Measurements from ENCODE around the gene HS2ST1.

DNA sequence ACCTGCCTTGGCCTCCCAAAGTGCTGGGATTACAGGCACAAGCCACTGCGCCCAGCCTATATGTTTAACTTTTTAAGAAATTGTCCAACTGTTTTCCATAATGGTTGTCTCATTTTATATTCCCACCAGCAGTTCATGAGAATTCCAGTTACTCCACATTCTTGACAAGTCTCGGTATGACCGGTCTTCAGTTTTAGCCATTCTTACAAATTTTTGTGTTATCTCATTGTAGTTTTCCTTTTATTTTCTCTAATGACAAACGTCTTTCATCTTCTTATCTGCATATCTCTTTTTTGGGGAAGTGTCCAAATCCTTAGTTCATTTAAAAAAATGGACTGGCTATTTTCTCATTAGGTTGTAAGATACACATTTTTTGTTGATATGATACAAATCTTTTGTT is 132.5 kb downstream of the HS2ST1 start:
- TF ChIP-seq ZNF184 (tag by site-specific recombination; IDR thresholded peaks at IDR 0.05) (no peak), ZNF785 (tag by site-specific recombination; IDR thresholded peaks at IDR 0.05) (no peak), ZNF585B (tag by site-specific recombination; IDR thresholded peaks at IDR 0.05) (no peak), ZNF837 (tag by site-specific recombination; IDR thresholded peaks at IDR 0.05) (no peak), ZNF274 (IDR thresholded peaks at IDR 0.05; ENCODE audit: low read length) (no peak), ZNF274 (tag by site-specific recombination; IDR thresholded peaks at IDR 0.05; ENCODE audit: borderline replicate concordance) (no peak), ZFP37 (tag by site-specific recombination; IDR thresholded peaks at IDR 0.05) (no peak), MYNN (tag by site-specific recombination; IDR thresholded peaks at IDR 0.05; ENCODE audit: borderline replicate concordance) (no peak), ZNF311 (tag by site-specific recombination; IDR thresholded peaks at IDR 0.05; ENCODE audit: borderline replicate concordance) (no peak), ZNF843 (tag by site-specific recombination; IDR thresholded peaks at IDR 0.05) (no peak), KLF10 (tag by site-specific recombination; IDR thresholded peaks at IDR 0.05) (no peak), ZBTB1 (tag by site-specific recombination; IDR thresholded peaks at IDR 0.05) (no peak), ZNF792 (tag by site-specific recombination; IDR thresholded peaks at IDR 0.05) (no peak)
- TF ChIP-seq, protein P1, sequence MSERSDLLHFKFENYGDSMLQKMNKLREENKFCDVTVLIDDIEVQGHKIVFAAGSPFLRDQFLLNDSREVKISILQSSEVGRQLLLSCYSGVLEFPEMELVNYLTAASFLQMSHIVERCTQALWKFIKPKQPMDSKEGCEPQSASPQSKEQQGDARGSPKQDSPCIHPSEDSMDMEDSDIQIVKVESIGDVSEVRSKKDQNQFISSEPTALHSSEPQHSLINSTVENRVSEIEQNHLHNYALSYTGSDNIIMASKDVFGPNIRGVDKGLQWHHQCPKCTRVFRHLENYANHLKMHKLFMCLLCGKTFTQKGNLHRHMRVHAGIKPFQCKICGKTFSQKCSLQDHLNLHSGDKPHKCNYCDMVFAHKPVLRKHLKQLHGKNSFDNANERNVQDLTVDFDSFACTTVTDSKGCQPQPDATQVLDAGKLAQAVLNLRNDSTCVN (tag by site-specific recombination; optimal IDR thresholded peaks at IDR 0.05) = no peak
- TF ChIP-seq, protein P2, sequence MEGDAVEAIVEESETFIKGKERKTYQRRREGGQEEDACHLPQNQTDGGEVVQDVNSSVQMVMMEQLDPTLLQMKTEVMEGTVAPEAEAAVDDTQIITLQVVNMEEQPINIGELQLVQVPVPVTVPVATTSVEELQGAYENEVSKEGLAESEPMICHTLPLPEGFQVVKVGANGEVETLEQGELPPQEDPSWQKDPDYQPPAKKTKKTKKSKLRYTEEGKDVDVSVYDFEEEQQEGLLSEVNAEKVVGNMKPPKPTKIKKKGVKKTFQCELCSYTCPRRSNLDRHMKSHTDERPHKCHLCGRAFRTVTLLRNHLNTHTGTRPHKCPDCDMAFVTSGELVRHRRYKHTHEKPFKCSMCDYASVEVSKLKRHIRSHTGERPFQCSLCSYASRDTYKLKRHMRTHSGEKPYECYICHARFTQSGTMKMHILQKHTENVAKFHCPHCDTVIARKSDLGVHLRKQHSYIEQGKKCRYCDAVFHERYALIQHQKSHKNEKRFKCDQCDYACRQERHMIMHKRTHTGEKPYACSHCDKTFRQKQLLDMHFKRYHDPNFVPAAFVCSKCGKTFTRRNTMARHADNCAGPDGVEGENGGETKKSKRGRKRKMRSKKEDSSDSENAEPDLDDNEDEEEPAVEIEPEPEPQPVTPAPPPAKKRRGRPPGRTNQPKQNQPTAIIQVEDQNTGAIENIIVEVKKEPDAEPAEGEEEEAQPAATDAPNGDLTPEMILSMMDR (tag by site-specific recombination; IDR thresholded peaks at IDR 0.05) = no peak
